Astrocyte of the cerebellum (primary cell): ENCODE measurements around the gene CUBN.

ENCODE experiments used
- DNase-seq: peaks from one replicate; pipeline ENCODE4 v3.0.0-alpha.2; 2011; ENCODE audit warnings: low read depth
- H3K4me3 ChIP-seq: 2 replicates; pipeline ENCODE4 v1.5.1; 2011; ENCODE audit warnings: mild to moderate bottlenecking, low read depth, low read length, moderate library complexity
- in situ Hi-C: cut with HindIII; loops from 2 replicates; pipeline ENCODE4 v1.10.0; 2017; ENCODE audit warnings: low sequenced_read_pairs
- TF ChIP-seq, protein P1 (sequence below): IDR thresholded peaks from 2 replicates; pipeline ENCODE4 v1.5.1; 2012; ENCODE audit warnings: low read length, low read depth, moderate library complexity, mild to moderate bottlenecking; ENCODE audit errors: missing control alignments

Gene CUBN

GRCh38 chr10:16819436-16819835 lies 310.2 kb downstream of the CUBN start:
- no peak overlapping the region for H3K4me3 ChIP-seq
- DNase-seq, result no peak
- TF ChIP-seq, protein P1, sequence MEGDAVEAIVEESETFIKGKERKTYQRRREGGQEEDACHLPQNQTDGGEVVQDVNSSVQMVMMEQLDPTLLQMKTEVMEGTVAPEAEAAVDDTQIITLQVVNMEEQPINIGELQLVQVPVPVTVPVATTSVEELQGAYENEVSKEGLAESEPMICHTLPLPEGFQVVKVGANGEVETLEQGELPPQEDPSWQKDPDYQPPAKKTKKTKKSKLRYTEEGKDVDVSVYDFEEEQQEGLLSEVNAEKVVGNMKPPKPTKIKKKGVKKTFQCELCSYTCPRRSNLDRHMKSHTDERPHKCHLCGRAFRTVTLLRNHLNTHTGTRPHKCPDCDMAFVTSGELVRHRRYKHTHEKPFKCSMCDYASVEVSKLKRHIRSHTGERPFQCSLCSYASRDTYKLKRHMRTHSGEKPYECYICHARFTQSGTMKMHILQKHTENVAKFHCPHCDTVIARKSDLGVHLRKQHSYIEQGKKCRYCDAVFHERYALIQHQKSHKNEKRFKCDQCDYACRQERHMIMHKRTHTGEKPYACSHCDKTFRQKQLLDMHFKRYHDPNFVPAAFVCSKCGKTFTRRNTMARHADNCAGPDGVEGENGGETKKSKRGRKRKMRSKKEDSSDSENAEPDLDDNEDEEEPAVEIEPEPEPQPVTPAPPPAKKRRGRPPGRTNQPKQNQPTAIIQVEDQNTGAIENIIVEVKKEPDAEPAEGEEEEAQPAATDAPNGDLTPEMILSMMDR, result no peak
- in situ Hi-C loops, result no loop called here

GRCh38 chr10:16819026-16819425 lies 310.6 kb downstream of the CUBN start:
- H3K4me3 ChIP-seq, result no peak overlapping the region
- TF ChIP-seq, protein P1, result no peak
- no peak for DNase-seq
- in situ Hi-C loops, result no loop called here

DNA sequence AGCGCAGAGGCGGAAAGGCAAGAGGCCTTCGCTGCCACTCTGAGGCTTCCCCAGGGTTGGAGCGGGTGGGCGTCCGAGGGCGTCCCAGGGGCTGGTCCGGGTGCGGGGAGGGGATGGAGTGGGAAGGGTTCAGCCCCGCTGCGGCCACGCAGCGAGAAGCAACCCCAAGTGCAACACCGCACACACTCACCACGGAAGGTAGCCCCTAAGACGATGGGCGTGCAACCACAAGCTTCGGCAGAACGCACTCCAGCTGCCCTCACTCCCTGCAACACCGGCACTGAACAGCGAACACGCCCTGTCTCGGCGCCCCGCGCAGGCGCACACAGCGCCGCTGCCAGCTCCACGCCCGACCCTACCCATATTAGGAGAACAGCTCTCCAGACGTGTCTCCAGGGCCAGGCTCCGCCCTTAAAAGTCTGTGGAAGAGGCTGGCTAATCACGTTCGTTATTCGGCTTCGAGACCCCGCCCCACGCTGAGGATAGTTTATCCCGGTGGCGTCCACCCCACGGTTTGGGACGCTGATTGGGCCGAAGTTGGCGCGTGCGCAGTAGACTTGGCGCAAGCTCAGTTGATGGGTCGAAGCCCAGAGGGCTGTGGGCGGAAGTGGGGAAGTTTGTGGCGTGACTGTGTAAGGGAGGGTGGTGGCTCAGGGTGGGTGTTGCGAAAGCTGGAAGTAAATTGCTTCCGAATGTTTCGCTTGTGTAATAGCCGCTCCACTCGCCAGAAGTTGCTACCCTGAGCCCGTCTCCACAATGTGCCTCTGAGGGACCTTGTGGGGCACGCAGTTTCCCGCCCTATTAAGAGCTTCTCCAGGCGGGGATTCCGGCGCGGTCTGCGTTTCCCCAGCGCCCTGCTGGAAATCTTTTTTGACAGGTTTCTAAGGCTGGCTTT lies 312.2 kb downstream of the CUBN start, which contains the start of gene RSU1:
TSS of gene RSU1 (minus strand) at position 300 of the 895 bp plus-strand sequence. CDS start 343 bp downstream, outside the sequence.
- DNase-seq, result peak; percentile 99
- peak within 1 kb of the TSS; percentile 86 for H3K4me3 ChIP-seq
- TF ChIP-seq, protein P1, result no peak
- in situ Hi-C loops, result no loop called here

DNA sequence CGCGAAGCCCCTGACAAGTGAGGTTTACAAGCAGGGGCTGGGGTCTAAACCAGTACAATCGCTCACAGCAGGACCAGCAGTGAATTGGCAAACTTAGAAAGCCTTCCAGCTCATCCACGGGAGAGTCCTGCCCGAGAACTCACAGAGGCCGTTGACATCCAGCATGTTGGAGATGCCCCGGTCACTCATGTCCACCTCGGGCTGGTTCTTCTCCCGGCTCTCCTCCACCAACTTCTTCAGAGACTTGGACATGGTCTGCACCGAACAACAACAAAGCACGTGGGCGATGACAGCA lies 312.8 kb downstream of the CUBN start:
- H3K4me3 ChIP-seq, result peak overlapping the region; percentile 86
- in situ Hi-C loops, result no loop called here
- no peak for DNase-seq
- TF ChIP-seq, protein P1, result no peak

GRCh38 chr10:16816171-16816570 lies 313.4 kb downstream of the CUBN start:
- in situ Hi-C loops, result no loop called here
- peak overlapping the region; percentile 86 for H3K4me3 ChIP-seq
- TF ChIP-seq, protein P1, result no peak
- no peak for DNase-seq

- TF ChIP-seq, protein P1, result no peak
- DNase-seq, result no peak
- no peak overlapping the region for H3K4me3 ChIP-seq
- in situ Hi-C loops, result no loop called here
Observed at GRCh38 chr10:16814012-16814411, 315.6 kb downstream of the CUBN start.
